ENCODE data around the gene EXOC3L2. TPM values are rescaled to one million over a fixed set of nuclear protein-coding genes. Genes with fewer than 3 reads are reported as not detected.

EXOC3L2 gene
- total and polyA plus RNA-seq, 7 experiments from 2014 or later = not detected

DNA sequence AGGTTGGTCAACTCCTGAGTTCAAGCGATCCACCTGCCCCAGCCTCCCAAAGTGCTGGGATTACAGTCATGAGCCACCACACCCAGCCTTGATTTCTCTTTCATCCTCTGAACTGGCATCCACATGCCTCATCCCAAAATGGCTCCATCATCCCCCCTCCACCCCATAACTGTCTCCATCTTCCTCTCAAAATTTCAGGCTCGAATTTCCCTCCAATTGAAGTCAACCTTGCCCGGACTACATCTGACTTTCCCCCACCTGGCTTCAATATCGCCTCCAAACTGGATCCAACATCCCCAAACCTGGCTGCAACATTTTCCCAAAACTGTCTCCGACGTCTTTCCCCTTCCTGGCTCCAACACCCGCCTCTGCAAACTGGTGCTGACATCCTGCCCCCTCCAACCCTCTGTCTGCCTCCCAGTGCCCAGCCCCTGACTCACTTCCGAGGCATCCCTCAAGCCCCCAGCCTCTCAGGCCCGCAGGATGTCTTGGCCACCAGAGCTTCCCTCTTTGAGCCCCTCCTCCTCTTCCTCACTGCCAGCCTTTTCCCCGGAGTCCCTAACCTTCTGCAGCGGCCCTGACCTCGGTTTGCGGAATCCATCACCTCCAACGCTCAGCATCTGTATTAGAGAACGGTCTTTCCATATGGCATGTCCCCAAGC, 943 bp downstream of the EXOC3L2 start:
- ATAC-seq (no peak), DNase-seq (no peak)
- POLR2A ChIA-PET = no interaction called here
- CTCF ChIA-PET = no interaction called here
- Histone ChIP-seq H3K4me1 (ENCODE audit: control insufficient read depth in 2 of 2, insufficient read depth in 2 of 2, low read length in 2 of 2) (no peaks in the 10 kb centered on the region), H3K4me3 (ENCODE audit: low read length) (no peak overlapping the region), H3K27ac (ENCODE audit: low read depth, low read length) (no peak overlapping the region), H3K27me3 (ENCODE audit: control insufficient read depth in 2 of 2, insufficient read depth in 2 of 2, low read length in 2 of 2) (no peaks in the 10 kb centered on the region), H3K36me3 (ENCODE audit: control insufficient read depth in 2 of 3, insufficient read depth in 3 of 3, low read length in 3 of 3) (no peaks in the 10 kb centered on the region), H3K9me3 (ENCODE audit: control insufficient read depth in 2 of 3, low read length in 3 of 3) (no peaks in the 10 kb centered on the region)
- Mint-ChIP-seq H3K27ac (no peak overlapping the region), H3K27me3 (peaks cover 4 to 12% (median 8%) of the 10 kb centered on the region in 5 donors), H3K4me1 (peaks cover 0 to 10% (median 3%) of the 10 kb centered on the region in 7 donors), H3K36me3 (no peaks in the 10 kb centered on the region), H3K9me3 (no peaks in the 10 kb centered on the region), H3K4me3 (no peak overlapping the region)
- intact Hi-C loops (cut with micrococcal nuclease) = no loop called here

- H3K4me3 ChIP-seq (ENCODE audit: low read length) = no peak overlapping the region
- H3K27me3 ChIP-seq (ENCODE audit: control insufficient read depth in 2 of 2, insufficient read depth in 2 of 2, low read length in 2 of 2) = no peaks in the 10 kb centered on the region
- DNase-seq (no peak), ATAC-seq (no peak)
- intact Hi-C loops (cut with micrococcal nuclease) = no loop called here
- H3K4me1 ChIP-seq (ENCODE audit: control insufficient read depth in 2 of 2, insufficient read depth in 2 of 2, low read length in 2 of 2) = no peaks in the 10 kb centered on the region
- Mint-ChIP-seq H3K27ac (no peak overlapping the region), H3K9me3 (no peaks in the 10 kb centered on the region), H3K27me3 (peaks cover 4 to 12% (median 8%) of the 10 kb centered on the region in 5 donors), H3K4me3 (no peak overlapping the region), H3K36me3 (no peaks in the 10 kb centered on the region), H3K4me1 (peaks cover 0 to 4% (median 0%) of the 10 kb centered on the region in 7 donors)
- H3K36me3 ChIP-seq (ENCODE audit: control insufficient read depth in 2 of 3, insufficient read depth in 3 of 3, low read length in 3 of 3) = no peaks in the 10 kb centered on the region
- ChIA-PET POLR2A (no interaction called here), CTCF (no interaction called here)
- no peak overlapping the region for H3K27ac ChIP-seq (ENCODE audit: low read depth, low read length)
- no peaks in the 10 kb centered on the region for H3K9me3 ChIP-seq (ENCODE audit: control insufficient read depth in 2 of 3, low read length in 3 of 3)
Observed at GRCh38 chr19:45243144-45243732, 2.0 kb downstream of the EXOC3L2 start.

DNA sequence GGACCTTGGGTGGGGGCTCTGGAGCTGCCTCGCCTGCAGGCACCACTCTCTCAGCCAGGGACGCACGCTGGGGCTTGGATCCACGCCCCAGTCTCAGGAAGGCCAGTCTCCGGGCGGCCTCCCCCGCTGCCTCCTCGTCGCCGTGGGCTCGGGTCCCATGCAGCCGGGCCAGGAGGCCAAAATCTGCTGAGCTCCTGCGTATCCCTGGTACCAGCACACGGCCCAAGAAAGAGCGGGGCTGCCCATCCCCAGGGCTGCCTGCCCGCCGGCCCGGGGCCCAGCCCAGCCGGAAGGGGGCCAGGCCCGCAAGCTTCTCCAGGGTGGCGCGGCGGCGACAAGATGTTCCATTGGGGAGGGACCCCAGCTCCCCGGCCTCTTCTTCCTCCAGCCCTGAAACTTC, 6.7 kb downstream of the EXOC3L2 start:
- intact Hi-C loops (cut with micrococcal nuclease) = no loop called here
- Mint-ChIP-seq H3K27me3 (peaks cover 13 to 45% (median 30%) of the 10 kb centered on the region in 5 donors), H3K27ac (no peak overlapping the region), H3K36me3 (peaks cover 0 to 4% (median 0%) of the 10 kb centered on the region in 5 donors), H3K9me3 (peaks cover 0 to 6% (median 0%) of the 10 kb centered on the region in 11 donors), H3K4me3 (no peak overlapping the region), H3K4me1 (peaks cover 0 to 9% (median 0%) of the 10 kb centered on the region in 7 donors)
- CTCF ChIA-PET = no interaction called here
- Histone ChIP-seq H3K9me3 (ENCODE audit: control insufficient read depth in 2 of 3, low read length in 3 of 3) (no peaks in the 10 kb centered on the region), H3K4me3 (ENCODE audit: low read length) (no peak overlapping the region), H3K27me3 (ENCODE audit: control insufficient read depth in 2 of 2, insufficient read depth in 2 of 2, low read length in 2 of 2) (peaks cover 0 to 7% of the 10 kb centered on the region in 2 donors), H3K36me3 (ENCODE audit: control insufficient read depth in 2 of 3, insufficient read depth in 3 of 3, low read length in 3 of 3) (no peaks in the 10 kb centered on the region), H3K4me1 (ENCODE audit: control insufficient read depth in 2 of 2, insufficient read depth in 2 of 2, low read length in 2 of 2) (no peaks in the 10 kb centered on the region), H3K27ac (ENCODE audit: low read depth, low read length) (no peak overlapping the region)
- ATAC-seq (no peak), DNase-seq (no peak)
- POLR2A ChIA-PET = no interaction called here

- no peaks in the 10 kb centered on the region for H3K36me3 ChIP-seq (ENCODE audit: control insufficient read depth in 2 of 3, insufficient read depth in 3 of 3, low read length in 3 of 3)
- ChIA-PET POLR2A (no interaction called here), CTCF (no interaction called here)
- no peak overlapping the region for H3K27ac ChIP-seq (ENCODE audit: low read depth, low read length)
- Mint-ChIP-seq H3K4me1 (peaks cover 0 to 9% (median 0%) of the 10 kb centered on the region in 7 donors), H3K36me3 (peaks cover 0 to 6% (median 0%) of the 10 kb centered on the region in 5 donors), H3K4me3 (no peak overlapping the region), H3K27ac (no peak overlapping the region), H3K27me3 (peaks cover 25 to 53% (median 34%) of the 10 kb centered on the region in 5 donors), H3K9me3 (peaks cover 0 to 6% (median 0%) of the 10 kb centered on the region in 11 donors)
- H3K9me3 ChIP-seq (ENCODE audit: control insufficient read depth in 2 of 3, low read length in 3 of 3) = no peaks in the 10 kb centered on the region
- no peaks in the 10 kb centered on the region for H3K4me1 ChIP-seq (ENCODE audit: control insufficient read depth in 2 of 2, insufficient read depth in 2 of 2, low read length in 2 of 2)
- ATAC-seq = no peak
- no peak overlapping the region for H3K4me3 ChIP-seq (ENCODE audit: low read length)
- no peak for DNase-seq
- peaks cover 0 to 7% of the 10 kb centered on the region in 2 donors for H3K27me3 ChIP-seq (ENCODE audit: control insufficient read depth in 2 of 2, insufficient read depth in 2 of 2, low read length in 2 of 2)
- intact Hi-C loops (cut with micrococcal nuclease) = no loop called here
Observed at GRCh38 chr19:45235485-45235884, 9.7 kb downstream of the EXOC3L2 start.

- peaks cover 25 to 53% (median 34%) of the 10 kb centered on the region in 5 donors for H3K27me3 Mint-ChIP-seq
- peaks cover 0 to 6% (median 0%) of the 10 kb centered on the region in 11 donors for H3K9me3 Mint-ChIP-seq
- H3K27ac ChIP-seq (ENCODE audit: low read depth, low read length) = no peak overlapping the region
- H3K4me3 Mint-ChIP-seq = no peak overlapping the region
- ChIA-PET POLR2A (no interaction called here), CTCF (no interaction called here)
- no peak overlapping the region for H3K4me3 ChIP-seq (ENCODE audit: low read length)
- H3K4me1 ChIP-seq (ENCODE audit: control insufficient read depth in 2 of 2, insufficient read depth in 2 of 2, low read length in 2 of 2) = no peaks in the 10 kb centered on the region
- H3K36me3 Mint-ChIP-seq = peaks cover 0 to 6% (median 0%) of the 10 kb centered on the region in 5 donors
- H3K36me3 ChIP-seq (ENCODE audit: control insufficient read depth in 2 of 3, insufficient read depth in 3 of 3, low read length in 3 of 3) = no peaks in the 10 kb centered on the region
- DNase-seq (no peak), ATAC-seq (no peak)
- peaks cover 0 to 7% of the 10 kb centered on the region in 2 donors for H3K27me3 ChIP-seq (ENCODE audit: control insufficient read depth in 2 of 2, insufficient read depth in 2 of 2, low read length in 2 of 2)
- H3K9me3 ChIP-seq (ENCODE audit: control insufficient read depth in 2 of 3, low read length in 3 of 3) = no peaks in the 10 kb centered on the region
- peaks cover 0 to 9% (median 0%) of the 10 kb centered on the region in 7 donors for H3K4me1 Mint-ChIP-seq
- intact Hi-C loops (cut with micrococcal nuclease) = no loop called here
- no peak overlapping the region for H3K27ac Mint-ChIP-seq
Observed at GRCh38 chr19:45234089-45234869, 10.9 kb downstream of the EXOC3L2 start.

- Mint-ChIP-seq H3K27me3 (peaks cover 25 to 40% (median 32%) of the 10 kb centered on the region in 5 donors), H3K36me3 (peaks cover 0 to 6% (median 0%) of the 10 kb centered on the region in 5 donors), H3K4me3 (no peak overlapping the region), H3K9me3 (peaks cover 0 to 5% (median 0%) of the 10 kb centered on the region in 11 donors), H3K27ac (no peak overlapping the region), H3K4me1 (peaks cover 0 to 9% (median 0%) of the 10 kb centered on the region in 7 donors)
- H3K9me3 ChIP-seq (ENCODE audit: control insufficient read depth in 2 of 3, low read length in 3 of 3) = no peaks in the 10 kb centered on the region
- no peaks in the 10 kb centered on the region for H3K4me1 ChIP-seq (ENCODE audit: control insufficient read depth in 2 of 2, insufficient read depth in 2 of 2, low read length in 2 of 2)
- POLR2A ChIA-PET = no interaction called here
- H3K27me3 ChIP-seq (ENCODE audit: control insufficient read depth in 2 of 2, insufficient read depth in 2 of 2, low read length in 2 of 2) = peaks cover 0 to 7% of the 10 kb centered on the region in 2 donors
- CTCF ChIA-PET = no interaction called here
- no peak for DNase-seq
- H3K36me3 ChIP-seq (ENCODE audit: control insufficient read depth in 2 of 3, insufficient read depth in 3 of 3, low read length in 3 of 3) = no peaks in the 10 kb centered on the region
- H3K4me3 ChIP-seq (ENCODE audit: low read length) = no peak overlapping the region
- intact Hi-C loops (cut with micrococcal nuclease) = no loop called here
- H3K27ac ChIP-seq (ENCODE audit: low read depth, low read length) = no peak overlapping the region
- ATAC-seq = no peak
Observed at GRCh38 chr19:45231891-45232290, 13.3 kb downstream of the EXOC3L2 start.
